PFSK-1 (cell line): ENCODE data around the gene RBM6.

Experiments used
- POLR2AphosphoS5 ChIP-seq: IDR thresholded peaks from 2 replicates; pipeline ENCODE4 v1.6.1; 2012; ENCODE audit warnings: low read depth, mild to moderate bottlenecking, control low read depth, low read length, moderate library complexity
- TAF1 ChIP-seq: IDR thresholded peaks from 2 replicates; pipeline ENCODE4 v1.6.1; 2012; ENCODE audit warnings: low read length, control low read depth, borderline replicate concordance; ENCODE audit not compliant: insufficient read depth

DNA sequence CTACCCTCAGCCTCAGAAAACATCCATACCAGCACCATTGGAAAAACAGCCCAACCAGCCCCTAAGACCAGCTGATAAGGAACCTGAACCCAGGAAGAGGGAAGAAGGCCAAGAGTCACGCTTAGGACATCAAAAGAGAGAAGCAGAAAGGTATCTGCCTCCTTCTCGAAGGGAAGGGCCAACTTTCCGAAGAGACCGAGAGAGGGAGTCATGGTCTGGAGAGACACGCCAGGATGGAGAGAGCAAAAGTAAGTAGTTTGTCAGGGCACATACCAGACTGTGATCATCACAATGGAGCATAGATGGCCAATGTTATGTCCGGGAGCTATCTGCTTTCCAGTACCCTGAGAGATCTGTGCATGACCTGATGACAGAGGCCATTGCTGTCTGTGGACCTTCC lies 117.8 kb downstream of the RBM6 start:
- TF ChIP-seq TAF1 (no peak), POLR2AphosphoS5 (no peak)
